ENCODE data around the gene DHX9. TPM values are rescaled to one million over a fixed set of nuclear protein-coding genes. Genes with fewer than 3 reads are reported as not detected.

DHX9 gene
- total RNA-seq, 1 experiment from 2014 or later = 131 TPM

GRCh38 chr1:182835806-182836205 lies 3.3 kb upstream of the DHX9 start:
- DNase-seq (ENCODE audit: extremely low read depth, low read depth) = no peak

GRCh38 chr1:182841368-182841988 lies 2.3 kb downstream of the DHX9 start:
- DNase-seq (ENCODE audit: extremely low read depth, low read depth) = peak; percentile 32

GRCh38 chr1:182842265-182842664 lies 3.1 kb downstream of the DHX9 start:
- no peak for DNase-seq (ENCODE audit: extremely low read depth, low read depth)

- DNase-seq (ENCODE audit: extremely low read depth, low read depth) = no peak
These were observed 6.2 kb downstream of the DHX9 start for GRCh38 chr1:182845379-182845778.

- no peak for DNase-seq (ENCODE audit: extremely low read depth, low read depth)
These were observed 6.7 kb downstream of the DHX9 start for GRCh38 chr1:182845894-182846293.

- no peak for DNase-seq (ENCODE audit: extremely low read depth, low read depth)
These were observed 8.0 kb downstream of the DHX9 start for GRCh38 chr1:182847105-182847504.

- no peak for DNase-seq (ENCODE audit: extremely low read depth, low read depth)
These were observed 9.6 kb downstream of the DHX9 start for GRCh38 chr1:182848736-182849135.

GRCh38 chr1:182850319-182850718 lies 11.2 kb downstream of the DHX9 start:
- DNase-seq (ENCODE audit: extremely low read depth, low read depth) = no peak

- DNase-seq (ENCODE audit: extremely low read depth, low read depth) = no peak
These were observed 12.7 kb downstream of the DHX9 start for GRCh38 chr1:182851825-182852224.

GRCh38 chr1:182855911-182856310 lies 16.8 kb downstream of the DHX9 start:
- DNase-seq (ENCODE audit: extremely low read depth, low read depth) = no peak

GRCh38 chr1:182857212-182857611 lies 18.1 kb downstream of the DHX9 start:
- DNase-seq (ENCODE audit: extremely low read depth, low read depth) = no peak

GRCh38 chr1:182860658-182861057 lies 21.5 kb downstream of the DHX9 start:
- no peak for DNase-seq (ENCODE audit: extremely low read depth, low read depth)

GRCh38 chr1:182861994-182862393 lies 22.8 kb downstream of the DHX9 start:
- DNase-seq (ENCODE audit: extremely low read depth, low read depth) = no peak

- no peak for DNase-seq (ENCODE audit: extremely low read depth, low read depth)
These were observed 23.7 kb downstream of the DHX9 start for GRCh38 chr1:182862827-182863226.

GRCh38 chr1:182863940-182864339 lies 24.8 kb downstream of the DHX9 start:
- DNase-seq (ENCODE audit: extremely low read depth, low read depth) = no peak

- DNase-seq (ENCODE audit: extremely low read depth, low read depth) = no peak
These were observed 28.7 kb downstream of the DHX9 start for GRCh38 chr1:182867861-182868260.

GRCh38 chr1:182869241-182869666 lies 30.1 kb downstream of the DHX9 start:
- DNase-seq (ENCODE audit: extremely low read depth, low read depth) = no peak

- DNase-seq (ENCODE audit: extremely low read depth, low read depth) = no peak
These were observed 33.7 kb downstream of the DHX9 start for GRCh38 chr1:182872881-182873280.

GRCh38 chr1:182875889-182876288 lies 36.7 kb downstream of the DHX9 start:
- DNase-seq (ENCODE audit: extremely low read depth, low read depth) = no peak

- no peak for DNase-seq (ENCODE audit: extremely low read depth, low read depth)
These were observed 38.2 kb downstream of the DHX9 start for GRCh38 chr1:182877331-182877730.

GRCh38 chr1:182877842-182878241 lies 38.7 kb downstream of the DHX9 start:
- DNase-seq (ENCODE audit: extremely low read depth, low read depth) = no peak

GRCh38 chr1:182884872-182885271 lies 45.7 kb downstream of the DHX9 start:
- no peak for DNase-seq (ENCODE audit: extremely low read depth, low read depth)

GRCh38 chr1:182885591-182885990 lies 46.4 kb downstream of the DHX9 start:
- no peak for DNase-seq (ENCODE audit: extremely low read depth, low read depth)
